Measurements from ENCODE around the gene CYP24A1. TPM values are rescaled to one million over a fixed set of nuclear protein-coding genes. Genes with fewer than 3 reads are reported as not detected.
"Not testable (repeated sequence)": the region's sequence is repeated elsewhere in the genome, so short reads cannot be mapped to it uniquely, and the experiment has no call there.

Gene CYP24A1
- total RNA-seq, 1 donor from 2014 or later: not detected

- intact Hi-C loops (cut with DNase I): no loop called here
These were observed 28.9 kb downstream of the CYP24A1 start for GRCh38 chr20:54144847-54145414.

GRCh38 chr20:54140927-54141566, 32.7 kb downstream of the CYP24A1 start:
- DNase-seq (ENCODE audit: low spot score): no peak

More at GRCh38 chr20:54144847-54145414, 28.9 kb downstream of the CYP24A1 start:
- no peak for DNase-seq (ENCODE audit: low spot score)

GRCh38 chr20:54140486-54140885, 33.3 kb downstream of the CYP24A1 start:
- no peak for DNase-seq (ENCODE audit: low spot score)
- intact Hi-C loops (cut with DNase I): no loop called here

More at GRCh38 chr20:54140927-54141566, 32.7 kb downstream of the CYP24A1 start:
- intact Hi-C loops (cut with DNase I): no loop called here

GRCh38 chr20:54140067-54140466, 33.7 kb downstream of the CYP24A1 start:
- intact Hi-C loops (cut with DNase I): no loop called here
- DNase-seq (ENCODE audit: low spot score): no peak

GRCh38 chr20:54139188-54139587, 34.6 kb downstream of the CYP24A1 start:
- intact Hi-C loops (cut with DNase I): no loop called here
- no peak for DNase-seq (ENCODE audit: low spot score)

- DNase-seq (ENCODE audit: low spot score): no peak
- intact Hi-C loops (cut with DNase I): no loop called here
These were observed 35.4 kb downstream of the CYP24A1 start for GRCh38 chr20:54138427-54138826.

- intact Hi-C loops (cut with DNase I): no loop called here
- no peak for DNase-seq (ENCODE audit: low spot score)
These were observed 36.7 kb downstream of the CYP24A1 start for GRCh38 chr20:54137115-54137514.

- no peak for DNase-seq (ENCODE audit: low spot score)
These were observed 39.2 kb downstream of the CYP24A1 start for GRCh38 chr20:54134445-54135220.

GRCh38 chr20:54133434-54134427, 40.1 kb downstream of the CYP24A1 start:
- intact Hi-C loops (cut with DNase I): no loop called here
- DNase-seq (ENCODE audit: low spot score): no peak

More at GRCh38 chr20:54134445-54135220, 39.2 kb downstream of the CYP24A1 start:
- intact Hi-C loops (cut with DNase I): no loop called here

- DNase-seq (ENCODE audit: low spot score): no peak
These were observed 41.0 kb downstream of the CYP24A1 start for GRCh38 chr20:54132612-54133433.

GRCh38 chr20:54131675-54132611, 41.8 kb downstream of the CYP24A1 start:
- intact Hi-C loops (cut with DNase I): no loop called here
- no peak for DNase-seq (ENCODE audit: low spot score)

More at GRCh38 chr20:54132612-54133433, 41.0 kb downstream of the CYP24A1 start:
- intact Hi-C loops (cut with DNase I): no loop called here

- intact Hi-C loops (cut with DNase I); DNase-seq (ENCODE audit: low spot score): not testable (repeated sequence)
These were observed 42.7 kb downstream of the CYP24A1 start for GRCh38 chr20:54131125-54131524.

- intact Hi-C loops (cut with DNase I): no loop called here
- DNase-seq (ENCODE audit: low spot score): no peak
These were observed 44.4 kb downstream of the CYP24A1 start for GRCh38 chr20:54129350-54129749.

GRCh38 chr20:54127855-54128574, 45.8 kb downstream of the CYP24A1 start:
- intact Hi-C loops (cut with DNase I): no loop called here
- DNase-seq (ENCODE audit: low spot score): no peak

- DNase-seq (ENCODE audit: low spot score): no peak
- intact Hi-C loops (cut with DNase I): no loop called here
These were observed 46.8 kb downstream of the CYP24A1 start for GRCh38 chr20:54126806-54127655.

GRCh38 chr20:54126328-54126727, 47.5 kb downstream of the CYP24A1 start:
- DNase-seq (ENCODE audit: low spot score); intact Hi-C loops (cut with DNase I): not testable (repeated sequence)

Data from cardiac septum (tissue), 1 donor.